NT2/D1 (cell line): Measurements from ENCODE around the gene NTNG2.

Experiments
- SUZ12 ChIP-seq: IDR thresholded peaks from 2 replicates; pipeline ENCODE4 v1.6.1; 2011; ENCODE audit not compliant: insufficient read length, insufficient read depth; ENCODE audit errors: extremely low read depth
- YY1 ChIP-seq: IDR thresholded peaks from 2 replicates; pipeline ENCODE4 v1.6.1; 2011; ENCODE audit not compliant: insufficient read length, insufficient read depth
- ZNF274 ChIP-seq: IDR thresholded peaks from 2 replicates; pipeline ENCODE4 v1.6.1; 2011; ENCODE audit warnings: mild to moderate bottlenecking, low read depth, low read length

DNA sequence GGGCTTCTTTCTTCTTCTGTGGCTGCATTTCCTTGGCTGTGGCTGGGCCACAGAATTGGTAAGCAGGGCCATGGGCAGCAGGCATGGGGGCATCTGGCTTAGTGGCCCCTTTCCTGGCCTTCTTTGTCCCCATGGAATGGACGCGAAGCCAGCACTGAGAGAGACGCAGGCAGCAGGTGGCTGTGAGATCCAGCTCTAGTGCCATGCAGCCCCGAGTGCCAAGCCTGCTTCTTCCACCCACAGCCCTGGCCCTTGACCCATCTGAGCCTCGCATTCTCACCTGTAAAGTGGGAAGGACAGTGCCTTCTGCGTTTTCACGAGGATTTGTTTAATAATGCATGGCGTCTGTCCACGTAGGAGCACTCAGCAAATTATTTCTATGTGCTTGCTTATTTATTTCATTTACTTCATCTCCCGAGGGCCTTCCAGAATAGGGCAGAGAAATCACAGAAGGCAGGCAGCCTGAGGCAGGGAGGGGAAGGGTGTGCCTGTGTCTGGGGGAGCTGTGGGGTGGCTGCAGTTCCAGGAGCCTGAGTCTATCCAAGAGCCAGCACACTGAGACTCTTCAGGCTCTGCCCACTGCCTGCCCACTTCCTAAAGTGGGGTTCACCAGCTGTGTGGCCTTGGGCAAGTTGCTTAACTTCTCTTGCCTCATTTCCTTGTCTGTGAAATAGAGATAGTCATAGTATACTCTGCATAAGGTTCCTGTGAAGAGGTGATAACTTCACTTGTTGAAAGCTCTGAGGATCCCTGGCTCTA is 55.2 kb downstream of the NTNG2 start:
- no peak for TF ChIP-seq YY1
- TF ChIP-seq ZNF274, result no peak
- TF ChIP-seq SUZ12, result no peak
